HepG2 (cell line): Measurements from ENCODE around the gene IQSEC1. TPM values are rescaled to one million over a fixed set of nuclear protein-coding genes. Genes with fewer than 3 reads are reported as not detected.

Experiments
- ELF3 ChIP-seq: IDR thresholded peaks from 2 replicates; pipeline ENCODE4 v1.6.1; 2016; ENCODE audit warnings: missing genetic modification reagents, missing compliant biosample characterization
- ERF ChIP-seq: IDR thresholded peaks from 2 replicates; pipeline ENCODE4 v1.6.1; 2018; ENCODE audit warnings: missing biosample characterization, missing genetic modification reagents
- GATAD2A ChIP-seq: IDR thresholded peaks from 2 replicates; pipeline ENCODE4 v1.6.1; 2016
- GFI1 ChIP-seq: sonication (generic); formaldehyde crosslinking; IDR thresholded peaks from 2 replicates; pipeline ENCODE4 v1.5.0; 2020; ENCODE audit warnings: missing genetic modification reagents, mild to moderate bottlenecking, borderline replicate concordance
- LCORL ChIP-seq, 2 experiments: fragments of 450-650 bp in 1 of 2; sonication (generic) in 1 of 2; formaldehyde crosslinking in 1 of 2; IDR thresholded peaks; 2 replicates each; pipeline versions ENCODE4 v1.5.0 to v1.6.1; 2017 to 2020; ENCODE audit warnings: antibody characterized with exemption in 1 of 2, missing genetic modification reagents in 1 of 2
- NFAT5 ChIP-seq: sonication (generic); formaldehyde crosslinking; IDR thresholded peaks from 2 replicates; pipeline ENCODE4 v1.4.0; 2020; ENCODE audit warnings: missing genetic modification reagents
- NFKBIZ ChIP-seq: IDR thresholded peaks from 2 replicates; pipeline ENCODE4 v1.6.1; 2018; ENCODE audit warnings: missing genetic modification reagents, missing compliant biosample characterization
- SP140L ChIP-seq: sonication (generic); formaldehyde crosslinking; IDR thresholded peaks from 2 replicates; pipeline ENCODE4 v1.4.0; 2020; ENCODE audit warnings: missing genetic modification reagents, borderline replicate concordance
- ZBTB34 ChIP-seq: sonication (generic); formaldehyde crosslinking; IDR thresholded peaks from 2 replicates; pipeline ENCODE4 v1.8.0; 2022; ENCODE audit warnings: mild to moderate bottlenecking, missing genetic modification reagents
- ZFP82 ChIP-seq: sonication (generic); formaldehyde crosslinking; IDR thresholded peaks from 2 replicates; pipeline ENCODE4 v1.5.1; 2020; ENCODE audit warnings: mild to moderate bottlenecking, missing genetic modification reagents, borderline replicate concordance
- ZNF580 ChIP-seq: IDR thresholded peaks from 2 replicates; pipeline ENCODE4 v1.6.1; 2016; ENCODE audit warnings: low read depth, borderline replicate concordance
- ZNF766 ChIP-seq: sonication (generic); formaldehyde crosslinking; IDR thresholded peaks from 2 replicates; pipeline ENCODE4 v1.5.0; 2020; ENCODE audit warnings: missing genetic modification reagents, borderline replicate concordance
- ZSCAN25 ChIP-seq: sonication (generic); formaldehyde crosslinking; IDR thresholded peaks from 2 replicates; pipeline ENCODE4 v1.8.0; 2022; ENCODE audit warnings: mild to moderate bottlenecking, missing genetic modification reagents
- polyA plus RNA-seq, 8 experiments: library from polyadenylated mRNA; depleted of rRNA in 3 of 8; stranded (reverse) in 7 of 8; unstranded in 1 of 8; fragments of >200 nt; fragmentation: Illumina TruSeq in 4 of 8; extraction: Trizol in 4 of 8; gene quantifications; 2 replicates each; pipeline versions ENCODE4 v1.2.1 to v1.2.3, GENCODE V29; 2011 to 2016; ENCODE audit warnings: low read depth in 4 of 8, missing spikeins in 1 of 8, mixed read lengths in 1 of 8; ENCODE audit not compliant: insufficient read depth in 1 of 8
- total RNA-seq, 5 experiments: library from RNA; depleted of rRNA; stranded (reverse); fragments of >200 nt; fragmentation: Illumina TruSeq; extraction: Trizol; gene quantifications; 2 replicates each; pipeline ENCODE4 v1.2.3, GENCODE V29; 2016; ENCODE audit warnings: low read depth in 1 of 5
- TF ChIP-seq, protein P1 (sequence below), 2 experiments: sonication (generic) in 1 of 2; formaldehyde crosslinking in 1 of 2; IDR thresholded peaks; 2 replicates each; pipeline versions ENCODE4 v1.4.0 to v1.6.1; 2018 to 2020; ENCODE audit warnings: missing genetic modification reagents in 2 of 2, borderline replicate concordance in 1 of 2, low read depth in 1 of 2, mild to moderate bottlenecking in 1 of 2, missing biosample characterization in 1 of 2
- TF ChIP-seq, protein P2 (sequence below): sonication (generic); formaldehyde crosslinking; IDR thresholded peaks from 2 replicates; pipeline ENCODE4 v1.9.0; 2022; ENCODE audit warnings: low read depth, missing genetic modification reagents
- TF ChIP-seq, protein P3 (sequence below): sonication (generic); formaldehyde crosslinking; conservative IDR thresholded peaks from 2 replicates; pipeline ENCODE4 v1.5.0; 2020; ENCODE audit warnings: missing genetic modification reagents

Gene IQSEC1
- total and polyA plus RNA-seq, 2 of the 13 experiments (the other 11 are each of a cell fraction or from before 2014, with no cell fraction given) = 17.4 to 20.2 TPM

GRCh38 chr3:13091898-13092611, 18.8 kb upstream of the IQSEC1 start (continued):
- no peak for TF ChIP-seq NFAT5 (CRISPR knock-in tag)
- TF ChIP-seq, protein P1, sequence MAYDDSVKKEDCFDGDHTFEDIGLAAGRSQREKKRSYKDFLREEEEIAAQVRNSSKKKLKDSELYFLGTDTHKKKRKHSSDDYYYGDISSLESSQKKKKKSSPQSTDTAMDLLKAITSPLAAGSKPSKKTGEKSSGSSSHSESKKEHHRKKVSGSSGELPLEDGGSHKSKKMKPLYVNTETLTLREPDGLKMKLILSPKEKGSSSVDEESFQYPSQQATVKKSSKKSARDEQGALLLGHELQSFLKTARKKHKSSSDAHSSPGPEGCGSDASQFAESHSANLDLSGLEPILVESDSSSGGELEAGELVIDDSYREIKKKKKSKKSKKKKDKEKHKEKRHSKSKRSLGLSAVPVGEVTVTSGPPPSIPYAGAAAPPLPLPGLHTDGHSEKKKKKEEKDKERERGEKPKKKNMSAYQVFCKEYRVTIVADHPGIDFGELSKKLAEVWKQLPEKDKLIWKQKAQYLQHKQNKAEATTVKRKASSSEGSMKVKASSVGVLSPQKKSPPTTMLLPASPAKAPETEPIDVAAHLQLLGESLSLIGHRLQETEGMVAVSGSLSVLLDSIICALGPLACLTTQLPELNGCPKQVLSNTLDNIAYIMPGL (CRISPR knock-in tag; IDR thresholded peaks at IDR 0.05; ENCODE audit: borderline replicate concordance in 1 of 2, low read depth in 1 of 2) = peak in 1 of 2 experiments; percentile 31; a peak in 1 of 4 replicates
- no peak for TF ChIP-seq ZSCAN25
- no peak for TF ChIP-seq ZNF580 (CRISPR knock-in tag)
- peak; percentile 44; the same call in 1 of the 2 replicates for TF ChIP-seq ELF3 (CRISPR knock-in tag)
- TF ChIP-seq, protein P2, sequence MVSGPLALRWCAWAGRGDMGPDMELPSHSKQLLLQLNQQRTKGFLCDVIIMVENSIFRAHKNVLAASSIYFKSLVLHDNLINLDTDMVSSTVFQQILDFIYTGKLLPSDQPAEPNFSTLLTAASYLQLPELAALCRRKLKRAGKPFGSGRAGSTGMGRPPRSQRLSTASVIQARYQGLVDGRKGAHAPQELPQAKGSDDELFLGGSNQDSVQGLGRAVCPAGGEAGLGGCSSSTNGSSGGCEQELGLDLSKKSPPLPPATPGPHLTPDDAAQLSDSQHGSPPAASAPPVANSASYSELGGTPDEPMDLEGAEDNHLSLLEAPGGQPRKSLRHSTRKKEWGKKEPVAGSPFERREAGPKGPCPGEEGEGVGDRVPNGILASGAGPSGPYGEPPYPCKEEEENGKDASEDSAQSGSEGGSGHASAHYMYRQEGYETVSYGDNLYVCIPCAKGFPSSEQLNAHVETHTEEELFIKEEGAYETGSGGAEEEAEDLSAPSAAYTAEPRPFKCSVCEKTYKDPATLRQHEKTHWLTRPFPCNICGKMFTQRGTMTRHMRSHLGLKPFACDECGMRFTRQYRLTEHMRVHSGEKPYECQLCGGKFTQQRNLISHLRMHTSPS = no peak
- TF ChIP-seq, protein P3, sequence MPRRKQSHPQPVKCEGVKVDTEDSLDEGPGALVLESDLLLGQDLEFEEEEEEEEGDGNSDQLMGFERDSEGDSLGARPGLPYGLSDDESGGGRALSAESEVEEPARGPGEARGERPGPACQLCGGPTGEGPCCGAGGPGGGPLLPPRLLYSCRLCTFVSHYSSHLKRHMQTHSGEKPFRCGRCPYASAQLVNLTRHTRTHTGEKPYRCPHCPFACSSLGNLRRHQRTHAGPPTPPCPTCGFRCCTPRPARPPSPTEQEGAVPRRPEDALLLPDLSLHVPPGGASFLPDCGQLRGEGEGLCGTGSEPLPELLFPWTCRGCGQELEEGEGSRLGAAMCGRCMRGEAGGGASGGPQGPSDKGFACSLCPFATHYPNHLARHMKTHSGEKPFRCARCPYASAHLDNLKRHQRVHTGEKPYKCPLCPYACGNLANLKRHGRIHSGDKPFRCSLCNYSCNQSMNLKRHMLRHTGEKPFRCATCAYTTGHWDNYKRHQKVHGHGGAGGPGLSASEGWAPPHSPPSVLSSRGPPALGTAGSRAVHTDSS (CRISPR knock-in tag) = no peak
- TF ChIP-seq SP140L = no peak
- no peak for TF ChIP-seq GFI1 (CRISPR knock-in tag)
- TF ChIP-seq ERF (CRISPR knock-in tag) = no peak
- TF ChIP-seq ZFP82 (CRISPR knock-in tag) = no peak
- no peak for TF ChIP-seq NFKBIZ (CRISPR knock-in tag)
- peak; percentile 26; the same call in 1 of the 2 replicates for TF ChIP-seq GATAD2A (CRISPR knock-in tag)
- no peak for TF ChIP-seq ZBTB34 (CRISPR knock-in tag)
- TF ChIP-seq LCORL (IDR thresholded peaks at IDR 0.05) = no peak
- no peak for TF ChIP-seq LCORL (CRISPR knock-in tag; IDR thresholded peaks at IDR 0.05)
- TF ChIP-seq ZNF766 (CRISPR knock-in tag) = 0 out of 2 replicates have a peak, but pooled peaks have one; percentile 28
